ENCODE results near the gene FGB. TPM values are rescaled to one million over a fixed set of nuclear protein-coding genes. Genes with fewer than 3 reads are reported as not detected.

FGB gene
- total RNA-seq, 1 donor from 2014 or later = not detected

GRCh38 chr4:154559494-154560418, 3.1 kb upstream of the FGB start:
- Histone ChIP-seq H3K27me3 (ENCODE audit: low read depth) (peaks cover 3% of the 10 kb centered on the region), H3K4me3 (no peak overlapping the region), H3K27ac (replicated peaks) (no peak overlapping the region), H3K36me3 (no peaks in the 10 kb centered on the region), H3K4me1 (no peaks in the 10 kb centered on the region), H3K9me3 (replicated peaks) (no peaks in the 10 kb centered on the region)
- intact Hi-C loops (cut with micrococcal nuclease) = loop anchor here (10.0 kb wide), 2 partner anchors 65 to 215 kb away; no protein-coding TSS in a partner anchor
- TF ChIP-seq, protein P1, sequence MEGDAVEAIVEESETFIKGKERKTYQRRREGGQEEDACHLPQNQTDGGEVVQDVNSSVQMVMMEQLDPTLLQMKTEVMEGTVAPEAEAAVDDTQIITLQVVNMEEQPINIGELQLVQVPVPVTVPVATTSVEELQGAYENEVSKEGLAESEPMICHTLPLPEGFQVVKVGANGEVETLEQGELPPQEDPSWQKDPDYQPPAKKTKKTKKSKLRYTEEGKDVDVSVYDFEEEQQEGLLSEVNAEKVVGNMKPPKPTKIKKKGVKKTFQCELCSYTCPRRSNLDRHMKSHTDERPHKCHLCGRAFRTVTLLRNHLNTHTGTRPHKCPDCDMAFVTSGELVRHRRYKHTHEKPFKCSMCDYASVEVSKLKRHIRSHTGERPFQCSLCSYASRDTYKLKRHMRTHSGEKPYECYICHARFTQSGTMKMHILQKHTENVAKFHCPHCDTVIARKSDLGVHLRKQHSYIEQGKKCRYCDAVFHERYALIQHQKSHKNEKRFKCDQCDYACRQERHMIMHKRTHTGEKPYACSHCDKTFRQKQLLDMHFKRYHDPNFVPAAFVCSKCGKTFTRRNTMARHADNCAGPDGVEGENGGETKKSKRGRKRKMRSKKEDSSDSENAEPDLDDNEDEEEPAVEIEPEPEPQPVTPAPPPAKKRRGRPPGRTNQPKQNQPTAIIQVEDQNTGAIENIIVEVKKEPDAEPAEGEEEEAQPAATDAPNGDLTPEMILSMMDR (IDR thresholded peaks at IDR 0.05; ENCODE audit: borderline replicate concordance) = peak; percentile 38
- DNase-seq = no peak

- intact Hi-C loops (cut with micrococcal nuclease) = no loop called here
- no peak for DNase-seq
- peaks cover 3% of the 10 kb centered on the region for H3K27me3 ChIP-seq (ENCODE audit: low read depth)
- H3K36me3 ChIP-seq = no peaks in the 10 kb centered on the region
- H3K27ac ChIP-seq (replicated peaks) = no peak overlapping the region
- no peaks in the 10 kb centered on the region for H3K9me3 ChIP-seq (replicated peaks)
- no peaks in the 10 kb centered on the region for H3K4me1 ChIP-seq
- no peak overlapping the region for H3K4me3 ChIP-seq
- TF ChIP-seq, protein P1 (IDR thresholded peaks at IDR 0.05; ENCODE audit: borderline replicate concordance) = no peak
Measured at GRCh38 chr4:154560419-154560801, 2.4 kb upstream of the FGB start.

- no peaks in the 10 kb centered on the region for H3K36me3 ChIP-seq
- peaks cover 3% of the 10 kb centered on the region for H3K27me3 ChIP-seq (ENCODE audit: low read depth)
- H3K27ac ChIP-seq (replicated peaks) = no peak overlapping the region
- no peak overlapping the region for H3K4me3 ChIP-seq
- TF ChIP-seq, protein P1 (IDR thresholded peaks at IDR 0.05; ENCODE audit: borderline replicate concordance) = no peak
- DNase-seq = no peak
- no peaks in the 10 kb centered on the region for H3K4me1 ChIP-seq
- H3K9me3 ChIP-seq (replicated peaks) = no peaks in the 10 kb centered on the region
- intact Hi-C loops (cut with micrococcal nuclease) = no loop called here
Measured at GRCh38 chr4:154560824-154561231, 2.0 kb upstream of the FGB start.

GRCh38 chr4:154564311-154564710, 1.5 kb downstream of the FGB start:
- H3K27ac ChIP-seq (replicated peaks) = no peak overlapping the region
- TF ChIP-seq, protein P1 (IDR thresholded peaks at IDR 0.05; ENCODE audit: borderline replicate concordance) = no peak
- H3K27me3 ChIP-seq (ENCODE audit: low read depth) = peaks cover 3% of the 10 kb centered on the region
- H3K4me1 ChIP-seq = no peaks in the 10 kb centered on the region
- H3K4me3 ChIP-seq = no peak overlapping the region
- intact Hi-C loops (cut with micrococcal nuclease) = no loop called here
- DNase-seq = no peak
- no peaks in the 10 kb centered on the region for H3K36me3 ChIP-seq
- H3K9me3 ChIP-seq (replicated peaks) = no peaks in the 10 kb centered on the region

- H3K27me3 ChIP-seq (ENCODE audit: low read depth) = peaks cover 3% of the 10 kb centered on the region
- H3K9me3 ChIP-seq (replicated peaks) = no peaks in the 10 kb centered on the region
- no peak overlapping the region for H3K4me3 ChIP-seq
- intact Hi-C loops (cut with micrococcal nuclease) = no loop called here
- TF ChIP-seq, protein P1 (IDR thresholded peaks at IDR 0.05; ENCODE audit: borderline replicate concordance) = no peak
- H3K36me3 ChIP-seq = no peaks in the 10 kb centered on the region
- H3K27ac ChIP-seq (replicated peaks) = no peak overlapping the region
- DNase-seq = no peak
- no peaks in the 10 kb centered on the region for H3K4me1 ChIP-seq
Measured at GRCh38 chr4:154565704-154566103, 2.9 kb downstream of the FGB start.
